ENCODE data around the gene CEACAM16.

- no peak for TF ChIP-seq CTCF (IDR thresholded peaks at IDR 0.05; ENCODE audit: low read depth, low read length)
- TF ChIP-seq EZH2phosphoT487 (IDR thresholded peaks at IDR 0.05; ENCODE audit: low read depth), result no peak
Observed at GRCh38 chr19:44697670-44698034, 1.3 kb upstream of the CEACAM16 start.
